GM08714 (cell line): ENCODE data around the gene SLC11A1.

ENCODE experiments used
- H3K4me3 ChIP-seq: fragments of 200-500 bp; sonication (Bioruptor generic); 2 replicates; pipeline ENCODE4 v1.5.1; 2014; ENCODE audit warnings: mild to moderate bottlenecking, low read length, inconsistent platforms
- ZNF274 ChIP-seq: IDR thresholded peaks from 2 replicates; pipeline ENCODE4 v1.6.1; 2012; ENCODE audit warnings: mild to moderate bottlenecking, low read depth, low read length

The SLC11A1 gene

GRCh38 chr2:218357236-218358177 is 24.6 kb upstream of the SLC11A1 start:
- no peak for TF ChIP-seq ZNF274

DNA sequence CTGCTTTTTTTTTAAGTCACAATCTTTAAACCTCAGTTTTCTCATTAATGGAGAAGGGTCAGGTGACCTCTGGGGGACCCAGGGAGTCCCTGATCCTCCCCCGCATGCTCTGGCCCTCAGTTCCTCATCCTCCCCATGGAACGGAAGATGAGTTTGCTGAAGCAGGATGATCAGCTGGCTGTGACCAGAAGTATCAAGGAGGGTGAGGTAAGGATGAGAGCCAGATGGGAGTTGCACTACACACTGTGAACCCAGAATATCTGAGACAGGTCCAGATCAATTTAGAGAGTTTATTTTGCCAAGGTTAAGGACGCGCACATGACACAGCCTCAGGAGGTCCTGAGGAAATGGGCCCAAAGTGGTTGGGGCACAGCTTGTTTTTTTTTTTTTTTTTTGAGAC is 21.6 kb upstream of the SLC11A1 start:
- no peak for TF ChIP-seq ZNF274
- no peak overlapping the region for H3K4me3 ChIP-seq

More at GRCh38 chr2:218357236-218358177, 24.6 kb upstream of the SLC11A1 start:
- H3K4me3 ChIP-seq: no peak overlapping the region

GRCh38 chr2:218362606-218363005 is 19.5 kb upstream of the SLC11A1 start:
- TF ChIP-seq ZNF274: no peak

GRCh38 chr2:218363736-218364135 is 18.3 kb upstream of the SLC11A1 start:
- no peak for TF ChIP-seq ZNF274
- H3K4me3 ChIP-seq: no peak overlapping the region

More at GRCh38 chr2:218362606-218363005, 19.5 kb upstream of the SLC11A1 start:
- no peak overlapping the region for H3K4me3 ChIP-seq

DNA sequence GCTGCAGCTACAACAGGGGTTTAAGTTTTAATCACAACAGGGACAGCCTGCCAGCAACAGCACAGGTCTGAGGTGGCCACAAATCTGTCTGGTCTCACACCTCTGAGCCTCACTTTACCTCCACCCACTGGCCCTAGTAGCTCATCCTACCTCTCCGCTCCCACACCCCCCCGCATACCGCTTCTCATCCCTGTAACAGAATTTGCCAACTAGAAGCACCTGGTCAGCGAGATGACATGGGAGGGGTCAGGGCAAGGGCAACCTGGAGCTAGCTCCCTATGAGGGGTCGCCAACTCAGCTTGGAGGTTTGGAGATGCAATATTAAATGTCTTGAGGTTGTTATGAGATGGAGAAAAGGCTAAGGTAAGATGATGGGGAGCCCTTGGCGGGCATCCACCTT is 17.9 kb upstream of the SLC11A1 start:
- TF ChIP-seq ZNF274: no peak
- no peak overlapping the region for H3K4me3 ChIP-seq

DNA sequence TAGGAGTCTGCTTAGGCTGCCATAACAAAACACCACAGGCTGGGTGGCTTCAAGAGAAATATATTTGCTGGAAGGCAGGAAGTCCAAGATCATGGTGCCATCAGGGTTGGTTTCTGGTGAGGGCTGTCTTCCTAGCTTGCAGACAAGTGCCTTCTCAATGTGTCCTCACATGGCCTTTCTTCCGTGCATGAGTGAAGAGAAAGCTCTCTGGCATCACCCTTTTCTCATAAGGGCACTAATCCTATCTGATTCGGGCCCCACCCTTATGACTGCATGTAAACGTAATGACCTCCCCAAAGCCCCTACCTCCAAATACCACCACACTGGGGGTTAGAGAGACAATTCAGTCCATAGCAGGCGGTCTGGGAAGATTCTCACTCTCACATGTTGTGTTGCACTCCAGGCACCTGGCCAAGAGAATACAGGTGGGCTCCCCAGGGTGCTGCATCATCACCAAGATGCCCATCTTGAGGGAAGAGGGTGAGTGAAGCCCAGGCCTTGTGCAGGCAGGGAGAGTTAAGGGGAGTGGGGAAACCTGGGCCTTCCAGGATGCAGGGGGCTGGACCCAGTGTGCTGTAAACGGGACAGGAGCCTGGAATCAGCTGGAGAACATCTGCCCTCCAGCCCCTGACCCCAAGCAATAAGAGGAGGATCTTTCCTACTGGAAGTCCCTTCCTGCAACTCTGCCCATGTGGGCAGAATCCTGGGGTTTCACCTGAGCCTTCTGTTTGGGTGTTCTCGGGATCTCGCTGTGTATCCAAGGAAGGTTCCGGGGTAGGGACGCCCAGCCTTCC is 15.3 kb upstream of the SLC11A1 start:
- H3K4me3 ChIP-seq: peak overlapping the region; percentile 58; the same call in 1 of the 2 replicates
- no peak for TF ChIP-seq ZNF274

DNA sequence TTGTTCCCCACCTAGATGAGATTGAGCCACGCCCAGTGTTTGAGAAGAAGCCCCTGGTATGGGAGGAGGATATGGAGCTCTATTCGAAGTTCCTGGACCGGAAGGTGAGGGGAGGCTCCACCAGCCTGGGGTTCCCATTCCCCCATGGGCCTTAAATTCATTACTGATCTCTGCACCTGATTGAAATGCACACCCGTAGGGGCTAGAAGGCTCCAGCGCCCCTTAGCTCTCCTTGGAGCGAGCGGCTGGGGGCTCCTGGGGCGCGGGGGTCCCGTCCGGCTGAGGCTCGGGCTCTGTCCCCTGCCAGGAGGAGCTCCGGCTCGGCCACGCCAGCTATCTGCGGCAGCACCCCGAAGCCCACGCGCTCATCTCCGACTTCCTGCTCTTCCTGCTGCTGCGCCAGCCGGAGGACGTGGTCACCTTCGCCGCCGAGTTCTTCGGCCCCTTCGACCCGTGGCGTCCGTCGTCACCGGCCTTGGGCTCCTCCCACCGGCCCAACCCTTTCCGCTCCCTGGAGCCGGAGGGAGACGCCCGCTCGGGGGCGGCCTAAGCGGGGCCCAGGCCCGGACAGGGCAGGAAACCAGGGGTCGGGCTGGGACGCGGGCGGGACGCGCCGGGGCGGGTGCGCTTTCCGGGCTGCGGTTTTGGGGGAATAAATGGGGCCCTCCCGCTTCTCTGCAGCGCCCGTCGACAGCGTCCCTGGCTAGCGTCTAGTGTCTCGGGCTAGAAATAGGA is 14.5 kb upstream of the SLC11A1 start:
- TF ChIP-seq ZNF274: no peak
- H3K4me3 ChIP-seq: peak overlapping the region; percentile 58; the same call in 1 of the 2 replicates

GRCh38 chr2:218368150-218368528 is 13.9 kb upstream of the SLC11A1 start:
- TF ChIP-seq ZNF274: no peak
- peak overlapping the region; percentile 58; the same call in 1 of the 2 replicates for H3K4me3 ChIP-seq

DNA sequence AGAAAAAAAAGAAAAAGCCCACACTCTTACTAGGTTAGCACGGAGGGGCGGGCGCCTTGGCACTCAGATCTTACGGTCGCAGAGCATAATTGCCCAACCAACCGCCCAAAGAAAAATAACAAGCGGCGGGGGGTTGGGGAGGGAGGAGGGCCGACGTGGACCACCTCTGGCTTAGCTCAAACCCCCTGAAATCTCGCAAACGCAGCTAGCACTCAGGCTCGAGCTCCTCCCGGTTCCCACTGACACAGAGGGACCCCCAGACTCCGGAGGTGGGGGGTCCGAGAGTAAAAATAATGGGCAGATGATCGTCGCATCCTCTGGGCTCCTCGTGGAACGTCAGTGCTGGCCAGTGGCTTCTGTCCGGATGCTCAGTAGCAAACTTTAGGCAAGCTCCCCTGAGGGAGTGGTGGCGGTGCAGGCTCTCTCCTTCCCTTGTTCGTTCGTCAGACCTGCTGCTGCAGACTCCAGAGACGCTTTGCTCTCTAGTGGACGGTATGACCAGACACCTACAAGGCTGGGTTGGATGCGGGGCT is 13.4 kb upstream of the SLC11A1 start:
- no peak for TF ChIP-seq ZNF274
- H3K4me3 ChIP-seq: no peak overlapping the region; the same call in 1 of the 2 replicates

DNA sequence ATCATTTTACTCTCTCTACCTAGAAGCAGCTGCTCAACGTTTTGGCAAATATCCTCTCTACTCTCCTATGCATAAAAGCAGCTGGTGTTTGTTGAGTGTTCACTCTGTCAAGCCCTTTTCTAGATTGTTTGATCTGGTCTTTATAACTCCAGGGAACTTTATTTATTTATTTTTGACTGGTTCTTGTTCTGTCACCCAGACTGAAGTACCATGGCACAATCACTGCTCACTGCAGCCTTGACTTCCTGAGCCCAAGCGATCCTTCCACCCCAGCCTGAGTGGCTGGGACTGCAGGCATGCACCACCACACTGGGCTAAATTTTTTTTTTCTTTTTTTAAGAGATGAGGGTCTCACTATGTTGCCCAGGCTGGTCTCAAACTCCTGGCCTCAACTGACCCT is 12.7 kb upstream of the SLC11A1 start:
- no peak for TF ChIP-seq ZNF274
- H3K4me3 ChIP-seq: no peak overlapping the region

DNA sequence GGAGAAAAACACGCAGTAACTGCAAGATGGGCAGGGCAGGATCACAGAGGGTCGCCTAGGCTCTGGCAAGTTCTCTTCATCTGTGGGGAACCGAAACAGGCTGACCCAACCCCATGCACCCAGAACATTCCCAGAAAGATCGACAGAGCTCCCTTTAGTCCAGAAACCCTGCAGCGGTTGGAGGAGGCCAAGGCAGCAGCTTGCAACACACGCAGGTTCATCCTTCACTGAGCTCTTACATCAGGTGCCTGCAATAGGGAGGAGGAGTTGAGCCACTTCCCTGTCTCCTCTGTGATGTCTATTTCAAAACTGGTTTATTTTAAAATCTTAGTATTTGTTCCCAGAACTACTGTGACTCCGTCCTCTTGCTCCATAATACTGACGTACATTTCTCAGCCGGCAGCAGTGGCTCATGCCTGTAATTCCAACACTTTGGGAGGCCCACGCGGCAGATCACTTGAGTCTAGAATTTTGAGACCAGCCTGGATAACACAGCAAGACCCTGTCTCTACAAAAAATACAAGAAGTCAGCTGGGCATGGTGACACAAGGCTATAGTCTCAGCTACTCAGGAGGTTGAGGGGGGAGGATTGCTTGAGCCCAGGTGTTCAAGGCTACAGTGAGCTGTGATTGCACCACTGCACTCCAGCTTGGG is 11.5 kb upstream of the SLC11A1 start:
- no peak overlapping the region for H3K4me3 ChIP-seq
- TF ChIP-seq ZNF274: no peak

- no peak for TF ChIP-seq ZNF274
- H3K4me3 ChIP-seq: no peak overlapping the region
Observed at GRCh38 chr2:218371983-218372350, 10.1 kb upstream of the SLC11A1 start.

- H3K4me3 ChIP-seq: no peak overlapping the region
- no peak for TF ChIP-seq ZNF274
Observed at GRCh38 chr2:218374795-218375194, 7.3 kb upstream of the SLC11A1 start.
